Esophagus muscularis mucosa (tissue), 4 donors: Measurements from ENCODE around the gene RBM20.

Experiments
- CTCF ChIP-seq, 3 experiments: fragments of 200-600 bp in 2 of 3; fragments of 450-650 bp in 1 of 3; sonication (generic) in 2 of 3; IDR thresholded peaks; one replicate each; pipeline ENCODE4 v1.5.1; 2017 to 2019; ENCODE audit warnings: antibody characterized with exemption in 3 of 3, mild to moderate bottlenecking in 2 of 3, moderate library complexity in 1 of 3
- EP300 ChIP-seq: sonication (generic); formaldehyde crosslinking; IDR thresholded peaks from one replicate; pipeline ENCODE4 v1.6.1; 2017; ENCODE audit warnings: antibody characterized with exemption
- POLR2A ChIP-seq: fragments of 450-650 bp; IDR thresholded peaks from one replicate; pipeline ENCODE4 v1.6.1; 2017; ENCODE audit warnings: antibody characterized with exemption, moderate library complexity, mild to moderate bottlenecking, low read depth
- POLR2AphosphoS5 ChIP-seq, 2 donors: sonication (generic); formaldehyde crosslinking; IDR thresholded peaks; one replicate each; pipeline ENCODE4 v1.6.1; 2017; ENCODE audit warnings: antibody characterized with exemption in 2 of 2

GRCh38 chr10:110711382-110711781 is 67.2 kb downstream of the RBM20 start:
- TF ChIP-seq CTCF (IDR thresholded peaks at IDR 0.05), result no peak
- TF ChIP-seq POLR2AphosphoS5 (IDR thresholded peaks at IDR 0.05), result no peak
- no peak for TF ChIP-seq POLR2A
- no peak for TF ChIP-seq EP300
